Neural crest cell (in vitro differentiated cells): ENCODE data around the gene NT5DC1. TPM values are rescaled to one million over a fixed set of nuclear protein-coding genes. Genes with fewer than 3 reads are reported as not detected.

ENCODE experiments used
- DNase-seq: peaks from one replicate; pipeline ENCODE4 v3.0.0; 2021; ENCODE audit warnings: low read depth, mixed read lengths, low spot score
- H3K27ac Mint-ChIP-seq: one replicate; pipeline ENCODE4 v1.8.0; 2021; ENCODE audit warnings: mild to moderate bottlenecking, mixed read lengths; ENCODE audit not compliant: unreplicated experiment
- H3K27me3 Mint-ChIP-seq: 2 replicates; pipeline ENCODE4 v1.8.0; 2021; ENCODE audit warnings: low read depth, mild to moderate bottlenecking, mixed read lengths
- H3K36me3 Mint-ChIP-seq: 2 replicates; pipeline ENCODE4 v1.8.0; 2021; ENCODE audit warnings: low read depth, mild to moderate bottlenecking, mixed read lengths
- H3K4me1 Mint-ChIP-seq: 2 replicates; pipeline ENCODE4 v1.8.0; 2021; ENCODE audit warnings: mixed read lengths
- H3K4me3 Mint-ChIP-seq: one replicate; pipeline ENCODE4 v1.8.0; 2021; ENCODE audit warnings: mild to moderate bottlenecking, mixed read lengths
- H3K9me3 Mint-ChIP-seq: 2 replicates; pipeline ENCODE4 v1.8.0; 2021; ENCODE audit warnings: mixed read lengths
- total RNA-seq: library from RNA; stranded (reverse); gene quantifications from 2 replicates; pipeline ENCODE4 v1.2.1, GENCODE V29; 2021
- TF ChIP-seq, protein P1 (sequence below): fragments of 200-600 bp; sonication (generic); conservative IDR thresholded peaks from 2 replicates; pipeline ENCODE4 v1.5.0; 2021; ENCODE audit warnings: antibody characterized with exemption, mild to moderate bottlenecking

The NT5DC1 gene
- total RNA-seq, 1 donor from 2014 or later, result 33.2 TPM

DNA sequence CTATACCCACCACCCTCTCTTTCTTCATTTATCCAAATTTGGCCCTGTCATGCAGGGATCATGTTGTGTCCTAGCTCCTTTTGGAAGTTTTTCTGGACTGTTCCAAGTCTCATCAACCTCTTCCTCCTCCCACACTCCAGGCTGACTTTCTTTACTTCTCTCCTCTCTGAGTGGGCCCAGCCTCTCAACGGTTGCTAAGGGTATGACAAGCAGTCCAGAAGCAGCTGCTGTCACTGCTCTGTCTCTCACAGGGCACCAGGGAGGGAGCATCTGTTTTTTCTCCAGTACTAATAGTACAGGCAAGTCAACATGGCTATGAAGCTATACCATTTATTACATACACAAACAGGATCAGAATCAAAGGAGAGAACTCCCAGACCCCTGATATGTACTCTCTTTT is 8.2 kb downstream of the NT5DC1 start:
- H3K4me3 Mint-ChIP-seq, result no peak overlapping the region
- no peaks in the 10 kb centered on the region for H3K27me3 Mint-ChIP-seq
- H3K36me3 Mint-ChIP-seq, result no peaks in the 10 kb centered on the region
- H3K4me1 Mint-ChIP-seq, result peaks cover 4% of the 10 kb centered on the region
- H3K27ac Mint-ChIP-seq, result no peak overlapping the region
- no peaks in the 10 kb centered on the region for H3K9me3 Mint-ChIP-seq
- no peak for DNase-seq
- TF ChIP-seq, protein P1, sequence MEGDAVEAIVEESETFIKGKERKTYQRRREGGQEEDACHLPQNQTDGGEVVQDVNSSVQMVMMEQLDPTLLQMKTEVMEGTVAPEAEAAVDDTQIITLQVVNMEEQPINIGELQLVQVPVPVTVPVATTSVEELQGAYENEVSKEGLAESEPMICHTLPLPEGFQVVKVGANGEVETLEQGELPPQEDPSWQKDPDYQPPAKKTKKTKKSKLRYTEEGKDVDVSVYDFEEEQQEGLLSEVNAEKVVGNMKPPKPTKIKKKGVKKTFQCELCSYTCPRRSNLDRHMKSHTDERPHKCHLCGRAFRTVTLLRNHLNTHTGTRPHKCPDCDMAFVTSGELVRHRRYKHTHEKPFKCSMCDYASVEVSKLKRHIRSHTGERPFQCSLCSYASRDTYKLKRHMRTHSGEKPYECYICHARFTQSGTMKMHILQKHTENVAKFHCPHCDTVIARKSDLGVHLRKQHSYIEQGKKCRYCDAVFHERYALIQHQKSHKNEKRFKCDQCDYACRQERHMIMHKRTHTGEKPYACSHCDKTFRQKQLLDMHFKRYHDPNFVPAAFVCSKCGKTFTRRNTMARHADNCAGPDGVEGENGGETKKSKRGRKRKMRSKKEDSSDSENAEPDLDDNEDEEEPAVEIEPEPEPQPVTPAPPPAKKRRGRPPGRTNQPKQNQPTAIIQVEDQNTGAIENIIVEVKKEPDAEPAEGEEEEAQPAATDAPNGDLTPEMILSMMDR, result no peak

DNA sequence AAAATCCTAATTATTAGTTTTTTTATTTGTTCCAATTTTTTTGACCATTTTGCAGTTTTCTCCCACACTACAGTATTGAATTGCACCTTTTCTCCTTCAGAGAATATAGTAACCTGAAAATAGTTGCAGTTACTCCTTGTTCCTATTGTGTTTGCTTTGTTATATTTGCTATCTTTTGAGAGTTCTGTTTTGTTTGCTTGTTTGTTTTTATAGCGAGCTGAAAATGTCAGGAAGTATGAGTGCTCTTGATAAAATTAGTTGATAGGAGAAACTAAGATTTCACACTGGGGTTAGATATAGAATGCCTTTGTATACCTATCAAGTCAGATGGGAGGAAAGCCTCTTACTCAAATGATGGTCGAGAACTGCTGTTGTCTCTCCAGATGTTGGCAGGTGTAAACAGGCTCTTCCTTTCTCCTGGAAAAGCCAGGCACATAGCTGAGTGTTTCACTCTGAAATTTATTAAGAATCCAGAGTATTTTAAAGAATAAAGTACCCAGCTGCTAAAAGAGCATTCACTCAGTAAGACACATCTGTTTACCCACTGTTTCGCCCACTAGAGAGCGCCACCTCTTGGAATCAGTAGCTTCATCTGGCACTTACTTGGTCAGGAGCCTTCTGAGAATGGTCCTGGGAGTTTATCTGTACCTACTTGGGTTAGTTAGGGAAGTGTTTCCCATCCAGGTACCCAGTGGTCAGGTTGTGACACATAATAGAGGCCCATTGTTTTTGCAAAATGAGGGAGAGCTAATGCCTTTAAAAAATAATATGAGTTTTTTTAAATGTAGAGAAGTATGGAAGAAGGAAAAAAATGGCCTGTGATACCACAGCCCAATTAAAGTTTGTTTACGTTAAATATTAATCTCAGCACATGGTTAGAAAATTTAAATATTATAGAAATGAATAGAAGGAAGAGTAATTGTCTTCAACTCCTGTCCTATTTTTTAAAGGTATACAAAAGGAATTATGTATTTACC is 11.2 kb downstream of the NT5DC1 start:
- H3K4me1 Mint-ChIP-seq, result no peaks in the 10 kb centered on the region
- peak; percentile 16 for DNase-seq
- H3K27ac Mint-ChIP-seq, result no peak overlapping the region
- no peaks in the 10 kb centered on the region for H3K9me3 Mint-ChIP-seq
- no peak overlapping the region for H3K4me3 Mint-ChIP-seq
- H3K36me3 Mint-ChIP-seq, result no peaks in the 10 kb centered on the region
- no peaks in the 10 kb centered on the region for H3K27me3 Mint-ChIP-seq
- TF ChIP-seq, protein P1, result peak; percentile 64

DNA sequence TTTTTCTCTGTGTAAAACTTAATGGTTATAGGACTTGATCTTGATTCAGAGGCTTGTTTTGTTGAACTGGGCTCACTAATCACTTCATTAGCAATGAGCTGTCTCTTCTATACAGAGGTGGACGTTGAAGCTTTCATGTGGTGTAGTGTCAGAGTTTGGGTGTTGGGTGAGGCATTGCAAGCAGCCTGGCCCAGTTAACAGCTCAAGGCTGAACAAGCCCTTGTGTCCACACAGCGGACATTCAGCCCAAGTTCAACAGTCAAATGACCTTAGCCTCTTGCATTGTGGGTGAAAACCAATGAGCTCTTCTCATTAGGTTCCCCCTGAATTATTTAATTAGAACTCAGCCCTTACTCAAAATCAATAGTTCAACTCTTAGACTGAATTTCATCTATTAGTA is 12.7 kb downstream of the NT5DC1 start:
- no peaks in the 10 kb centered on the region for H3K9me3 Mint-ChIP-seq
- TF ChIP-seq, protein P1, result no peak
- H3K27ac Mint-ChIP-seq, result no peak overlapping the region
- H3K36me3 Mint-ChIP-seq, result no peaks in the 10 kb centered on the region
- no peaks in the 10 kb centered on the region for H3K4me1 Mint-ChIP-seq
- H3K27me3 Mint-ChIP-seq, result no peaks in the 10 kb centered on the region
- H3K4me3 Mint-ChIP-seq, result no peak overlapping the region
- no peak for DNase-seq

DNA sequence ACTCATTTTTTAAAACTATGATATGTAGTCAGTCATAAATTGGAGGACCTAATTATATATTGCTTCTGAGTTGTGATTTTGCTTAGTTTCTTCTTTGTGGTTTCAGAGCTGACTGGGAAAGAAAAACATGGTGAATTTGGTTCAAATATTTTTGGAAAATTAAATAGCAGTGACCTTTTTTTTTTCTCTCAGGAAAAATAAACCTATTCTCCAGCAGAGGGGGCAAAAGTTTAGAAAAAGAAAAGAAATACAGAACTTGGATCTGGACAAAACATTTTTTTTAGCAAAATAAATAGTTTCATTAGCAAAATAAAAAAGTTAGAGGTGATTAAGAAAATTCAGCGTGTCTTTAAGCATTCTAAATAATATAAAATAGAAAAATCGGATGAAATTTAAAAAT is 15.1 kb downstream of the NT5DC1 start:
- no peaks in the 10 kb centered on the region for H3K9me3 Mint-ChIP-seq
- no peaks in the 10 kb centered on the region for H3K36me3 Mint-ChIP-seq
- no peaks in the 10 kb centered on the region for H3K27me3 Mint-ChIP-seq
- TF ChIP-seq, protein P1, result peak; percentile 61
- no peak for DNase-seq
- no peak overlapping the region for H3K4me3 Mint-ChIP-seq
- no peak overlapping the region for H3K27ac Mint-ChIP-seq
- H3K4me1 Mint-ChIP-seq, result no peaks in the 10 kb centered on the region

DNA sequence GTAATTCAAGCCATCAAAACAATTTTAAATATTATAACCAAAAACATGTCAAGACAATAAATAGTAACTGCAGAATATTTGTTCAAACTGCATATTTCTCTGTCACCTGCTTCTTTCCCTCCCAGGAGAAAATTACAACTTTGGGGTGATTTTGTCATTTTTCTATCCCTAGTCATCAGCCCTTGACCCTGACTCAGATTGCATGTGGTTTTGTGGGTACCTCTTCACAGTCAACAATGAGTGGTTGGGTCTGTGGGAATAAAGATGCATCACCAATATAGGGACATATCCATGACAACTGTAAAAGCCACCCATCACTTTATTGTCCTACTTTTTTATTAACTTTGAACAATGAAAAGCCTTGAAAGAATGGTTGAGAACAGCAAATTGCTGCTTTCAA is 18.0 kb downstream of the NT5DC1 start:
- Mint-ChIP-seq H3K4me3 (no peak overlapping the region), H3K4me1 (no peaks in the 10 kb centered on the region), H3K27ac (no peak overlapping the region), H3K9me3 (no peaks in the 10 kb centered on the region), H3K36me3 (peaks cover 2% of the 10 kb centered on the region), H3K27me3 (no peaks in the 10 kb centered on the region)
- no peak for DNase-seq
- TF ChIP-seq, protein P1, result no peak
